CD4-positive, alpha-beta T cell treated with Interferon alpha-2 for 1 hour (primary cell): ENCODE data around the gene GALNS.

Experiments
- DNase-seq, 2 donors: peaks; one replicate each; pipeline ENCODE4 v3.0.0-alpha.2; 2020 to 2022

GALNS gene

DNA sequence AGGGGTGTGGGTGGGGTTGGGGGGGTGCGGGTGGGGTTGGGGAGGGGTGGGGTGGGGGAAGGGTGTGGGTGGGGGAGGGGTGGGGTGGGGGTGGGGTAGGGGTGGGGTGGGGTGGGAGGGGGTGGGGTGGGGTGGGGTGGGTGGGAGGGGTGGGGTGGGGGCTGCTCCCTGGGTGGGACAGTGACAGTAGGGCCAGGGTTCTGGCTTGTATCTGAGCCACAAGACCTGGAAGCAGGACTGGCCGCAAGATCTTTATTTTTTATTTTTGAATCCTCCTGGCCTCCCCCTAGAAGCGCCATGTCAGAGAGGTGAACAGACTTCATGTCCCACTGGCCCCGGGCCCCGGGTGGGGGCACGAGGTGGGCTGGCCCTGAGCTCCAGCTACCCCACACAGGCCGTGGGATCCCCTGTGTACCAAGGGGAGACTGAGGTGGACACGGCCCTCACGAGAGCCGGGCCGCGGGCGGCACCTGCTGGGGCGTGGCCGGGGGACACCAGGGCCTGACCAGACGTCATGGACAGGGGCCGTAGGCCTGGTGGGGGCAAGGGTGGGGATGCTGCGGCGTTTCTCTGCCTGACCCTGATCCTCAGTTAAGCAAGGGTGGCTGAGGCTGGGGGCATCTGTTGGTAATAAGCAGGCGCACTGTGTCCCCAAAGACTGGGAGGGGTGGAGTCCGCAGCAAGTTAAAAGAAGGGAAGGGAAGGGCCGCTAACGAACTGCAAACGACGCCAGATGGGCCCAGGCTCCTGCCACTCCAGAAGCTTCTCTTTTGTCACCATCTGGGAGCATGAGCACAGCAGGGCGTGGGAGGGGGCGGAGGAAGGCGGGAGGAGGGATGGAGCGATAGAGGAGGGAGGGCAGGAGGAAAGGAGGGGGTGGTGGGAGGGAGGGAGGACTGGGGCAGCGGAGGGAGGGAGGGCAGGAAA, 32.0 kb upstream of the GALNS start:
- DNase-seq = no peak

- DNase-seq = no peak
Observed at GRCh38 chr16:88888057-88888456, 31.3 kb upstream of the GALNS start.

DNA sequence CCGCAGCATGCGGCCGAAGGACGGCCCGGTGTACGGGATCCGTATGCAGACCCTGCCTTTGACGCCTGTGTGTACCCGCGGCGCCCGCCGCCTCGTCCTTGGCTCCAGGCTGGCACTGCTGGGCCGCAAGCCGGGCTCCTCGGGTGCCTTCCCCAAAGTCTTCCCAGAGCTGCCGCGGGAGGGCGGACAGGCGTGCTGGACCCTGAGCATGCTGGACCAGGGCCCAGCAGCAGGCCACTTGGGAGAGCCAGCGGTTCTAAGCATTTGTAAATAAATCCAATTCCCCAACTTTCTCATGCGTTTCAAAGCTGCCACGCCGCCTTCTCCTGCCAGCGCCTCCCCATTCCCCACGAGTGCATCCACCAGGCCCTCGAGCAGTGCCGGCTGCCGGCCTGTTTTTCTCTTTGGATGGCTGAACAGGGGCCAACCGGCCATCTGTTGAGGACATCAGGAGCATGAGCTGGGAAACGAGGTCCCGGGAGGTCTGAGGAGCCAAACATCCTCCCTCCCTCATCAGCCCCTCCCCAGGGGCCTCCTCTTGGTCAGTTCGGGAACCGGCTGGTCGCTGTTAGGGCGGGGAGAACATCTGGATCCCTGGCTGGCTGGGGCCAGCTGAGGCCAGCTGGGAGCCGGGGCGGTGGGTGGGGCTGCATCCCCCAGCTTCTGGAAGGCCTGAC, 30.2 kb upstream of the GALNS start:
- DNase-seq = no peak

DNA sequence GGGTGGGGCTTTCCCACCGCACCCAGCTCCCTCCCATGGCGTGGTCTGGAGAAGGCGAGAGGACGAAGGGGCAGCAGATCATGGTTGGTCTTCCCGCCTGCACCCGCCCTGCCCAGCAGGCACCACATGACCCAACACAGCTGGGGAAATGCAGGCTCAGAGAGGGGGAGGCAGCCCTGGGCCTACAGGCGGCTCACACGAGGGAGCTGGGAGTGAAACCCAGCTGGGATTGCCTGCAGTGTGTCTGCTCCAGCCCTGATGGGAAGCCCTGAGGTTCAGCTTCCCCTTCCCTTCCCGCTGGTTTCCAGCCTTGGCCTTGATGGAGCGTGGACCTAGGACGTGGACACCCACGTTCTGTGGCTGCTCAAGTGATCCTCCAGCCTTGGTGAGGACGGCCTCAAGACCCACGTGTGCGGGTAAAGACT, 29.7 kb upstream of the GALNS start:
- no peak for DNase-seq

DNA sequence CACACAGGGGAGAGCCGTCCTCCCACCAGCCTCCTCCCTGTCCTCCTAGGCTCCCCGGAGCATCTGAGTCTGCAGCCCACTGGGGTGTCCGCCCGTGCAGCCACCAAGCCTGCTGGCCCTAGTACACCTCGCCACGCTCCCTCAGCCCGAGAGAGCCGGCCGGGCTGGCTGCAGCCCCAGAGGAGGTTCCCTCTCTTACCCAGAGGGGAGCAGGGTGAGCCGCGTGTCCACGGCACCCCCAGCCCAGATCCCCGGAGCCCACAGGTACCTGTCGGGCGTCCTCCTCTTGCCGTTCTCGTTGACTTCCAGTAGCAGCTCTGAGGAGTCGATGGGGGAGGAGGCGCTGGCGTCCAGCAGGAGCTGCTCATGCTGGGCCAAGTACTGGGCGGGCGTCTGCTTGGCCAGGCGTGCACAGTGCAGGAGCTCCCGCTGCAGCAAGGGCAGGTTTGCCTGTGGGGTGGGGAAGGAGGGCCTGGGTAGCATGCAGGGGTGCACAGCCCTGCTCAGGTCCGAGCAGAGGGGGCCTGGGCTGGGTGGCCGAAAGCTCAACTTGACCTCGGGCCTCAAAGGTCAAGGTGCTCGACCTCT, 29.0 kb upstream of the GALNS start:
- DNase-seq = no peak

DNA sequence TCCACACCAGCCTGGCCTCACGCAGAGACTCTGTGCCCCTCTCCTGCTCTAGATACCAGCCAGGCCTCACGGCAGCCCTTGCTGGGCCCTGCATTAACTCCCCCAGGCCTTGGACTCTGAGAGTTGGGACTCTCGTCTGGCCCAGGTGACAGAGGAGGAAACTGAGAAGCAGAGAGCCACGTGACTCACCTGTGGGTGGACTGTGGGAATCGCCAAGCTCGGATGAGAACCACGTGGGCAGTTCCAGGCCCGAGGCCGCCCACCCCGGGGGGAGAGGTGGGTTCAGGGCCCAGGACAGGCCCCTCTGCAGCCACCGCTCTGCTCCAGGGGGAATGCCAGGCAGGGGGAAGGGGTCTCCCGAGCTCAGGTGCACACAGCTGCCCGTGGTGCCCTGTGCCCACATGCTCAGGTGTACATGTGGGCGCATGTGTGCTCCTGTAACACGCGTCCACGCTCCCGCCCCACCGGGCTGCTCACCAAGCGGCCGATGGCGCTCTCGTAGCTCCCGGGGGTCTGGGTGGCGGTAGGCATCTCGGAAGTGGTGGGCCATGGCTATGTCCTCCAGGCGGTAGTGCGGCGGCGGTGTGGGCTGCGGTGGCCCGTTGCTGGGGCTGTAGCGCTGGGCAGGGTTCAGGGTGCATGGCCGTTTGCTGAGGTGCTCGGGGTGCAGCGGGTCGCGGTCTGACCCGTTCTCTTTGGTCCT, 28.0 kb upstream of the GALNS start:
- no peak for DNase-seq

DNA sequence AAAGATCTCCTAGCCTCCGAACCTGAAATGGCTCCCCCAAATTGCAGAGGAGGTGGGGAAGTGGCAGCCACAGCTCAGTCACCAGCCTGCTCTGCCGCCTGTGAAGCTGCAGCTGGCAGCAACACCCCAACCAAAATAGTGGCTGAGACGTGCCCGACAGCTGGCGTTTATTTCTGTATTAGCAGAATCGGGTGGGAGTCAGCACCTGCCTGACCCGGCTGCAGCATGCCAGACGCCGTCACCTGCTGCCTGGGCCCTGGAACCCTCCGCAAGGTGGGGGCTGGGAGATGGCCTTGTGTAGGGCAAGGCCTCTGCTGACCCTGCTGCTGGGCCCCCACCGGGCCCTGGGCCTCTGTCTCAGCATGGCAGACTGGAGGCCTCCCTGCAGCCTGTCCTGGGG, 27.2 kb upstream of the GALNS start:
- no peak for DNase-seq

- no peak for DNase-seq
Observed at GRCh38 chr16:88883117-88883895, 26.6 kb upstream of the GALNS start.

GRCh38 chr16:88882358-88883030, 25.7 kb upstream of the GALNS start:
- peak; percentile 10 to 31 for DNase-seq

- DNase-seq = no peak
Observed at GRCh38 chr16:88881675-88882357, 25.1 kb upstream of the GALNS start.

- no peak for DNase-seq
Observed at GRCh38 chr16:88881007-88881615, 24.4 kb upstream of the GALNS start.

GRCh38 chr16:88880226-88881006, 23.7 kb upstream of the GALNS start:
- no peak for DNase-seq

DNA sequence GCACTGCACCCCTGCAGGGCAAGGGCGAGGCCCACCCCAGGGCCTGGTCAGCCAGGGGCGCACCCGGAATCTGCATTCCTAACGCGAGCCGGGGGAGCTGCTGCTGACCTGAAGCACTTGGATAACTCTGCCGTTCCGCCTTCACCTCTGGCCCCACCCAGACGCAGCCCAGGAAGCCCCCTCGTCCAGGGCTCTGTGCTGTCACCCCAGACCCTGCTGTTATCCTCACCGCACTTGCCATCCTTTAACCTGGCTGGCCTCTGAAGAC, 23.0 kb upstream of the GALNS start:
- no peak for DNase-seq

DNA sequence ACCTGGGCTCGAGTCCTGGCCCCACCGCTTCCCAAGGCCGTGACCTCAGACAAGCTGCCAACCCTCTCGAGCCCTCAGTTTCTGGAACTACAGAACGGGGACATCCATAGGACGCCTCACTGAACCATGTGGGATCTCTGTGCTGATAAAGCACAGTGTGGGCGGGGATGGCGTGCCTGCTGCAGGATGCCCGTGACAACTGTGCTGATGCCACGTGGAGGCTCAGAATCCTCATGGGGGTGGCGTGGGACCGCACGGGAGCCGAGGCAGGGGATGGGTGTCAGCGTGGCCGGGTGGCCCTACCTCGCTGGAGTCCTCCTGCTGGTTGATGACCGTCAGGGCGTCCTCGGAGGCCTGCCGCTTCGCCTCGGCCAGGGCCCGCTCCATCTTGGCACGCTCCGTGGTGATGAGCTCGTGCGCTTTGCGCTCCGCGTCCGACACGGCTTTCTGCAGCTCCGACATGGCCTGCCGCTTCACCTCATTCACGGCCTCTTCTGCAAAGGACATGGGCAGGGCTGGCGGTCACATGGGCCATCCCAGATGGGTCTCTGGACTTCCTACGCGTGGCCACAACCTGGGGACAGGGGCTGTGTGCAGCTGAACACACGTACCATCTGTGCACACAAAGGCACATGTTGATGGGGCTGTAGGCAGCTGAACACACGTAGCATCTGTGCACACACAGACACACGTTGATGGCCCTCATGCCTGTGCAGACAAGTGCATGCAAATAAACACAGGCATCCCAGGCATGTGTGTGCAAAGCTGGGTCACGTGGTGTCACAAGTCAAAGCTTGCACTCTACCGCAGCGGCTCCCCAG, 22.4 kb upstream of the GALNS start:
- DNase-seq = no peak

GRCh38 chr16:88878356-88878755, 21.6 kb upstream of the GALNS start:
- no peak for DNase-seq

DNA sequence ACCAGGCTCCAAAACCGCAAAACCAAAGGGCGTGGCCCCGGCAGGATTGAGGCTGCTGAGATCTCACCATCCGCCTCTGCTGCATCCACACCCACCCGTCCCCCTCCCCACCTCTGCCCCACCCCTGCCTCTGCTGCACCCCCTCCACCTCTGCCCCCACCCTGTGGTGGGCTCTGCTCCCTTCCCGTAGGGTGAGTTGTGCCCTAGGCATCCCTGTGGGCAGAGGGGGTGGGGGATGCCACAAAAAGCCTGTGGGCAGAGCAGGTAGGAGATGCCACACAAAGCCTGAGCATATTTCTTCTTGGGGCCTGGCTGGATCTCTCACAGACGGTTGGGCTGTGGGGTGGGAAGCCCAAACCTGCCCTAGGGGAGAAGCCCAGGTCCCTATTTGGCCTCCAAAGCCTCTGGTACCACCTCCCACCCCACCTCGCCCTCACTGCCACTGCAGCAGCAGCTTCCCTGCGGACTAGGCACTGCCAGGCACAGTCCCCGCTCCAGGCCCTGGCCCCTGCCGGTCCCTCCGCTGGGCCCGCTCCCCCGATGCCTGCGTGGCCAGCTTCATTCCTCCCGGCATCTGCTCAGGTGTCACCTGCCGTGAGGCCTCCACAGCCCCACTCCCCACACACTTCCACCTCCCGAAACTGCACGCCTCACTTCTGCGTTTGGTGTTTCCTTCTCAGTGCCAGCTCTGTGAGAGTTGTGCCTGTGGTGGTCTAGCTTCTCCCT, 21.0 kb upstream of the GALNS start:
- no peak for DNase-seq

DNA sequence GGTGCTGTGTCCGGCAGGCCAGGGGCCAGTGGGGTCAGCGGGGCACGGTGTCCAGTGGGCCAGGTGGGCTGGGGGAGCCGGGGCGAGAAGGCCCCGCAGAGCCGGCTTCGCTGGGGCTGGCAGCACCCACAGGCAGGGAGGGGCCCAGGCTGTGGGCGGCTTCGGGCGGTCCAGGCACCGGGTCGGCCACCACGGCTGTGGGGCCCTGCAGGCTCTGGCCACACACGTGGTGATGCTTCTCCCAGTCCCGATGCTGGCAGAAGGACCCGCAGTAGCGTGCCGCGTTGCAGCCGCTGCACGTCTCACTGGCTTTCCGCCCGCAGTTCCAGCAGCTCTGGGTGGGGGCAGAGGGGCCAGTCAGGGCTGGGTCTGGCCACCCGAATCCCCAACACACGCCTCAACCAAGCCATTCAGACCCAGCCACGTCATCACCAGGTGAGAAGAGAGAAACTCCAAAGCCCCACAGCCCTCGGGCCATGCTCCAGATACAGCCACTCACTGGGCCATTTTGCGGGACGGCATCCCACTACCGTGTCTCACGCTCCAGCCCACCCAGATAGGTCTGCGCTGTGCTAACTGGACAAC, 20.3 kb upstream of the GALNS start:
- no peak for DNase-seq

DNA sequence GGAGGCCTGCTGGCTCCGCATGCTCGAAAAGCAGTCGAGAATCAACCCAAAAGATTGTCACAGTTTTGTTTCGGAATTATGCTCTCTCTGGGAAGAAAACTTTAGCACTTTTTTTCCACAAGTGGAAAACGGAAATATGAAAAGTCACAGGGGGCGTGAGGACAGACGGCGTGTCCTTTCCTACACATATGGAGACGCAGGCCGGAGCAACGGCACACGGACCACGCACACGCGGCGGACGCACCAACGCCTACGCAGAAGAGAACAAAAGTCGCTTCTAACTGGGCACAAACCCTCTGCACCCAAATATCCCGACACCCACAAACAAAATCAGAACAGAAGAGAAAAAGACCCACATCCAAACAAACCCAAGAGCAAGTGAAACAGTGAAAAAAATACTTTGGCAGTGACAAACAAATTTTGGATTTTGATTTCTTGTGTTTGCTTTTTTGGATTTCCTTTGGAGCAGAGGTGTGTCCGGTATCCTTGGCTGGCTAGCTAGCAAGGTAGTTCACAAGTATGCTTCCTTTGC, 19.0 kb upstream of the GALNS start:
- no peak for DNase-seq
